Eye (tissue), 1 donor: Measurements from ENCODE around the gene HPS6.

Source experiments
- DNase-seq: peaks from one replicate; pipeline ENCODE4 v3.0.0-alpha.2; 2015

Gene HPS6

GRCh38 chr10:102069071-102069470 lies 3.9 kb downstream of the HPS6 start:
- DNase-seq: no peak

DNA sequence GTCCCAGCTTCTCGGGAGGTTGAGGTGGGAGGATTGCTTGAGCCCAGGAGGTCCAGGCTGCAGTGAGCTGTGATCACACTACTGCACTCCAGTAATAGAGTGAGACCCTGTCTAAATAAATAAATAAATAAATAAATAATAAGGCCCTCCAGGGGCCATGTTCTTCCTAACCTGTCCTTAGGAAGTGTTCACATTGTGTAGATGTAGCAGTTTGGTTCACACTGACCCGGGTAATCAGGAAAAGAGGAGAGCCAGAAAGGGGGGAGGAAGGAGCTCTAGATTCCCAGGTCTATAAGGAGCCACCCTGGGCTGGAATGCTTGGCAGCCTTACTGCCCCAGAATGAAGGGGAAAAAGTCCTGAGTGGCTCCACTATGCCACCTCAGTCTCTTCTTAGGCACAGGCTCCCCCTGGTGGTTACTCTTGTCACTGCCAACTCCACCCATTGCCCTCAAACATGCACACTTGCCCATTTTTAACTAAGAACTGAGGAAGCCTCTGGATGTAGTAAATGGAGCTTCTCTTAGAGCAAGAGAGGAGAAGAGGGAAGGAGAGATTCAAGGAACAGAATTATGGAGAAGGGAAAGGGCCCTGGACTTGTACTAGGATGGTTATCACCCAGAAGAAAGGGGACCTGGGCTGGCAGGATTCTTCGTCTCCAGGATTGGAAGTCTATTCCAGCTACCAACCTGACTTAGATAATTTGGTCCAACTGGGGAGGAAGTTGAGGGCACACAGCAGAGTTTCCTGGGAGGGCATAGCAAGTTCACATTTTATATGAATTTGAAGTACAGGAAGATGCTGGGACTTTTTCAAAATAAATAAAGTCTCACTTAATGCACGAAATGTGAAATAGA lies 7.8 kb downstream of the HPS6 start:
- DNase-seq: peak; percentile 91

- no peak for DNase-seq
Measured at GRCh38 chr10:102083541-102083940, 18.4 kb downstream of the HPS6 start.

DNA sequence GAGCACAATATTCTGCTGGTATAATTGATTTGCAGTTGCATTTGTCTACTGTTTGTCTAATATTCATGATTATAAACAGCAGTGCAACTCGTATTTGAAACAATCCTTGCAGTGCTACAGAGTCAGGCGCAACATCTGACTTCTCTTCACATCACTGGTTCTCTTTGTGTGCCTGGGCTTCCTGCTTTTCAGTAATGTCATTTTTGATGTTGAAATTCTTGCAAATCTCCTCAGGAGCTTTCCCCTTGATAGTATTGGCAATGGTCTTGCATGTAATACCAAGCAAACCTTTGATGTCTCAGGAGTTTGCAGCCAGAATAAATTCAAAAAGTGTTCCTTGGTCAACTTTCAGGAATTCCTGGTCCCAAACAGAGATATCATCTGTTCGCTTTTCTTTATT lies 20.2 kb downstream of the HPS6 start:
- no peak for DNase-seq

GRCh38 chr10:102086196-102086595 lies 21.0 kb downstream of the HPS6 start:
- DNase-seq: no peak

- DNase-seq: no peak
Measured at GRCh38 chr10:102090772-102091171, 25.6 kb downstream of the HPS6 start.

- no peak for DNase-seq
Measured at GRCh38 chr10:102096449-102096848, 31.3 kb downstream of the HPS6 start.

- DNase-seq: no peak
Measured at GRCh38 chr10:102101152-102101551, 36.0 kb downstream of the HPS6 start.

DNA sequence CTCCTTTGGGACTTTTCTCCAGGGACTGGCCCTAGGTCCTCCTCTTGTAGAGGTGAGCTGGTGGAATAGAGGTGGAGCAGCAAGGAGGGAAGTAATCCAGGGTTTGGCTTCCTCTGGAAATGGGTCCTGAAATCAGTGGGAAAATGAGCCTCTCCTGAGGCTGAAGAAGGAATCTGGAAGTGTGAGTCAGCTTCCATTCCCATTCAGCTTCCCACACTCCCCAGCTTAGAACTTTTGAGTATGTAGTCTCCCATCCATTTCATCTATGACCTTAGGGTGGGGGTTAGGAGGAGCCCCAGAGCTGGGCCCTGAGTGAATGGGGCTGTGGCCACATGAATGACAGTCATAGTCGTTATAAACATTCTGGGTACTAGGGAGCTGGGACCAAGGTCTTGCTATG lies 37.3 kb downstream of the HPS6 start:
- no peak for DNase-seq

- DNase-seq: no peak
Measured at GRCh38 chr10:102106998-102107397, 41.8 kb downstream of the HPS6 start.

- no peak for DNase-seq
Measured at GRCh38 chr10:102109166-102110116, 44.3 kb downstream of the HPS6 start.

- DNase-seq: no peak
Measured at GRCh38 chr10:102111276-102111675, 46.1 kb downstream of the HPS6 start.

DNA sequence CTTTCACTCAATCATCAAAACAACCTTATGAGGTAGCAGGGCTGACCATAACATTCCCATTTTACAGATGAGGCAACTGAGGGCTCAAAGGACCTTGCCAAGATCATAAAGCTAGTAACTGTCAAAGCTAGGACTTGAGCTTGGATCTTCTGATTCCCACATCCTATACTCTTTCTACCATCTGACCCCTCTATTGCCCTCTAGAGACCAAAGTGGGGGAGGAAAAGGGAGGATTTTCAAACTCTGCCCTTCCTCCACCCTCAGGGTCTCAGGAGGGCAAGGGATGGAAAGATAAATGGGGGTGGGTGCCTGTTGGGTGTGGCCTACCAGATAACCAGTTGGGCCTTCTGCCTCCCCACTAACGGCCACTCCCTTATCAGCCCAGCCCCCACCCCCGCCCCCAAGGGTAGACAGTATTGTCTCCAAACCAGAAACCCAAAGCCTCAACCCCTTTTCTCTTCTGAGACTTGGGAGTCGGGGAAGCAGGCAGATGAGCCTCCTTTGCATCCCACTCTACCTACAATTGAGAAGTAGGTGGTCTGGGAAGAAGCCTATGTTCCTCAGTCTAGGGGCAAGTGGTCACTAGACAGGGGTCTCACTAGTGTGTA lies 47.2 kb downstream of the HPS6 start:
- no peak for DNase-seq

GRCh38 chr10:102113261-102113955 lies 48.3 kb downstream of the HPS6 start:
- no peak for DNase-seq

DNA sequence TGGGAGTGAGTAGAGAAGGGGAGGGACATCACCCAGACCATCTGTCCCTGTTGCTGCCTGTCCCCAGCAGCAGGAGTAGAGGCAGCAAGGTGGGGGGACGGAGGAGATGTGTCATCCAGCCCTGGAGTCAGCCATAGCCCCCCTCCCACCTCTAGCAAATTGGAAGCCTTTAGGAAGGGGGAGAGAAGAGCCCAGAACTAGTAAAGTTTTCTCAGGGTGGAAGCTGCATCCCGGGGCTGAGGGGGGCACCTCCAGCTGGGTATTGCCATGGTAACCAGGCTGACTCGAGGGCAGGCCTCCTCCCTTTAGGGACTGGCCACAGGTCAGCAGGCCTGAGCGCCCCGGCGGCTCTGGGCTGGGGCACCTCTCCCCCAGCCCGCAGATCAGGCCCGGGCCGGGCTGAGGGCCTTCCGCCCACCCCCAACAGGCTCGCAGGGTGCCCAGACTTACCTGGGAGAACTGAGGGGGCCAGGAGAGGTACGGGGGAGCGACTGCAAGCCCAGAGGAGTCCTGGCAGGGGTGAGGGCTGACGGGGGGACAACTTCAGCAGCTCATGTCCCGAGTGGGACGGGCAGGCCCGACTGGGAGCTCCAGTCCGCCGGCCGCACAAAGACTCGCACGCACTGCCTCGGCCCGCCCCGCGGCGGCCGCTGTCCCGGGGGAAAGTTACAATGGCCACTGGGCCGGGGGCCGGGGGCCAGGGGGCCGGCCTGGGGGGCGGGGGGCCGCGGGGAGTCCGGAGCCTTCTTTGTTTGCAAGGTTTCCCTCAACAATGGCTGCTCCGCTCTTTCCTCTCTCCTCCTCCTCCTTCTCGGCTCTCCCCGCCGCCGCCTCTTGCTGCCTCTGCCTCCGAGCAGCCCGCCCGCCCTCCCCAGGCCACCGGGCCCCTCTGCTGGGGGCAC lies 49.1 kb downstream of the HPS6 start:
- DNase-seq: peak; percentile 70

GRCh38 chr10:102114861-102115618 lies 49.9 kb downstream of the HPS6 start:
- DNase-seq: peak; percentile 97

GRCh38 chr10:102115775-102116174 lies 50.6 kb downstream of the HPS6 start:
- no peak for DNase-seq

- DNase-seq: no peak
Measured at GRCh38 chr10:102116656-102117055, 51.5 kb downstream of the HPS6 start.
